HG02840 (cell line): ENCODE measurements around the gene RPUSD4.

Experiments
- ATAC-seq: cut with Tn5 transposase; IDR thresholded peaks from one replicate; pipeline ENCODE4 v1.9.1; 2021; ENCODE audit warnings: mild to moderate bottlenecking, moderate library complexity, moderate number of reproducible peaks; ENCODE audit not compliant: unreplicated experiment, low FRiP score

The RPUSD4 gene

GRCh38 chr11:126214841-126215240, 3.4 kb upstream of the RPUSD4 start:
- no peak for ATAC-seq

- no peak for ATAC-seq
Measured at GRCh38 chr11:126214441-126214840, 3.0 kb upstream of the RPUSD4 start.

DNA sequence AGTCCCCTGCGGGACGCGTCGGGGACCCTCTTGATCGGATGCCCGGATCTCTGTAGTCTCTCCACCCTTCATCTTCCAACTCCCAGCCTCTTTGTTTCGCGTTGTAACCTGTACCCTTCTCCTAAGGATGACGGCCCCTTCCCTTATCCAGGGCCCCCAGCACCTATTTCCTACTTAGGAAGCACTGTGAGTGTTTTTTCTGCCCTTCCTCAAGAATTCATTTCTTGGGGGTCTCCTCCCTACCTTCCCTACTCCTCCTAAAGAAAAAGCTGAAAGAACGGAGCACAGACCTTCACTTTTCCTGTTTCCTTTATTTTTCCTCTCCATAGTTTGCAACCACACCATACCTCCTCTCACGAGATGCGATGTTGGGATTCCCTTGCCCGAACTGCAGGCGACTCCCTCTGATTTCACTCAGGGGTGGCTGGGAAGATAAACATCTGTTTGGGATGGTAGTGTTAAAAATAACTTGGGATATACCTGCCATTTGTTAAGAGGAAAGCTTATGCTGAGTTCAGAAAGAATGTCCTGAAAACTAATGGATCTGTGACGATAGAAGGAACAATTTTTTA, 725 bp upstream of the RPUSD4 start:
- ATAC-seq = no peak

- ATAC-seq = peak; percentile 3
Measured at GRCh38 chr11:126210871-126211235, 597 bp downstream of the RPUSD4 start.

DNA sequence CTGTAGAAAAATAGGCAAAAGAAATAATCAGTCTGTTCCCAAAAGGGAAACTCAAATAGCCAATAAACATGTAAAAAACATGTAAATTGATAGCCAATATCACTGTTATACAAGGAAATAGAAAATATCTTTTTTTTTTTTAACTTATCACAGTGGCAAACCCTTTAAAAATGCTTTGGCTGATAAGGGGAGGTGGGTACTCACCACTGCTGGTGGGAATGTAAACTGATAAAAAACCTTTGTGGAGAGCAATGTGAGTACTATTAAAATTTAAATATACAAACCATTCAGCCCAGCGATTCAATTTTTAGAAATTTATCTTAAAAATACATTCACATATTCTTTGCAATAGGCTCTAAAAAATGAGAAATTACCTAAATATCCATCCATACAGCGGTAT, 3.6 kb downstream of the RPUSD4 start:
- ATAC-seq = no peak

DNA sequence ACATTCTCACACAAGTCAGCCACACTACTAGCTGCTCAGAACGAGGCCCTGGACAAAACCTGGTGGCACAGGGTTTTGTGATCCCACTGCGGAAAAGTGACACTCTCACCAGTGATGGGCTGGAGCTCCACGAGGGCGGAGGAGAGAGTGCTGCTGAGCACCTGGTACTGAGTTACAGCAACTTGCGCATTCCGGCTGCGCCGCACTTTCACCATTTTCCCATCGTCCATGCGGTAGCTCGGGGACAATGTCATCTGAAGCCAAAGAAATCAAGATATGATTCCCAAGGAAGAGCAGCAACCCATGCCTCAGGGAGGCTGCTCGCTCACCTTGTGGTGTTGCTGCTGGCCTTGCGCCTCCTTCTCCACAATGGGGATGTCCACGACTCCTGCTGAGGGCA, 6.1 kb downstream of the RPUSD4 start:
- ATAC-seq = no peak

DNA sequence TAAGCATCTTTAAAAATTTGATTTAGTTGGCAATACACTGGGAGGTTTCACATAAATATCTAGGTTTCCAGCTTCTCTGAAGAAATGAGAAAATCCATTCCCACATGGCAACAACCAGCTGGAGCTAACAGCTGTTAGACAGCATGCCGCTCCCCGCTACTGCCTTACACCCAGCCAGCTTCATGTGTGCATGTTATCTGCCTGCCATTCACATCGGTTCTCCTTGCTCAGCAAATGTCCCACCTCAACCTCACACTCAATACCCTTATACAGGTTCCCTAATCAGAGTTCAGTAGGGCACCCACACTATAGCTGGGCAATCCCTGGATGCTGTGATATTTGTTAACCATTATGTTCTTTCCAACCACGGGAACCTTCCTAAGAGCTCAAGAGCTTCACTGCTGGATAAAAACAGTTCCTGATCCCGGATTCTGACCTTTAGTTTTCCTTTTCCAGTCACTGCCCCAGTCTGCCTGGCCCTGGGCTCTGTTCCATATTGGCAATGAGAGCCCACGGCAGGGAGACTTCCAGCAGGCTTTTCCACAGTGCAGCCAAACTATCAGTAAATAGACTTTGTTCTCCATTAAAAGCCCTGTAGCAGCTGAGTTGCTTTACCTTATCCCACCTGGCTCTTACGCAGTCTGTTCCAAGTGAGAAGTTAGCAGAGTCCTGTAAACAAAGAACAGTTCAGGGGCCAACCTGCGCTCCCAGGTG, 8.6 kb downstream of the RPUSD4 start:
- no peak for ATAC-seq

DNA sequence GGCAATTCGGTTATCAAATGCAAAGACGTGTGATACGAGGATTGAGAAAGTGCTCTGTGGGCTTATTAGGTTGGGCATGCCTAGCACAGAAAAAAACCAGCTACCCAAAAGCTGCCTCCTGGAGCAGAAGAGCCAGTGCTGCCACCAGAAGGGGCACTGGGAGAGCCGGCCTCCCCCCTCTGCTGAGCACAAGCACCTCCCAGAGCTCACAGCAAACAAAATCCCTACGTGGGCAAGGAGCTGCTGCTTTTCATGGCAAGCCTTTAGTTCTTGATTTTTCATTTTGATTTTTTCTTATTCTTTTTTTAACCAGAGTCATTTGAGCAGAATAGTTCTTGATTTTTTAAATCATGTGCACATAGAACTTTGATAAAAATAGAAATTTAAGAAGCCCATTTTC, 12.8 kb downstream of the RPUSD4 start:
- ATAC-seq = no peak

DNA sequence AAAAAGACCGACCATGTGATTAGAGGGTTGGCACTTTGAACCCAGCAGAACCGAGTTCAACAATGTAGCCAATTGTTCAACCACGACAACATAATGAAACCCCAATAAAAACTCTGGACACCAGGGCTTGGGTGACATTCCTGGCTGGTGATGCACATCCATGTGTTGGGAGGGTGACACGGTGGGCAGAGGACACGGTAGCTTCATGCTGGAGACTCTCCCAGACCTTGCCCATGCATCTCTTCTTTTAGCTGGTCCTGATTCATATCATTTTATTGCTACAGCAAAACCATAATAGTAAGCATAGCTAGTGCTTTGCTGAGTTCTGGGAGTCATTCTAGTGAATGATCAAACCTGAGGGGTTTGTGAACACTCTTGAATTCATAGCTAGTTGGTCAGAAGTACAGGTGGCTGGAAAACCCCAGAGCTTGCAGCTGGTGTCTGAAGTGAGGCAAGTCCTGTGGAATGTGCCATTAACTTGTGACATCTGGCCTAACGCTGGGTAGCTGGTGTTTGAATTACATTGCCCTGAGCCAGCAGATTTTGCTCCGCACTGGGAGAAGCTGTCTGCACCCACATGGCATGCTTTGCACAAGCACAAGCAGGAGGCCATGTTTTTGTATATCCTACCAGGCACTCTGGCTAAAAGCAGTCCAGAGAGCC, 14.0 kb downstream of the RPUSD4 start:
- no peak for ATAC-seq

- no peak for ATAC-seq
Measured at GRCh38 chr11:126195119-126195518, 16.3 kb downstream of the RPUSD4 start.

DNA sequence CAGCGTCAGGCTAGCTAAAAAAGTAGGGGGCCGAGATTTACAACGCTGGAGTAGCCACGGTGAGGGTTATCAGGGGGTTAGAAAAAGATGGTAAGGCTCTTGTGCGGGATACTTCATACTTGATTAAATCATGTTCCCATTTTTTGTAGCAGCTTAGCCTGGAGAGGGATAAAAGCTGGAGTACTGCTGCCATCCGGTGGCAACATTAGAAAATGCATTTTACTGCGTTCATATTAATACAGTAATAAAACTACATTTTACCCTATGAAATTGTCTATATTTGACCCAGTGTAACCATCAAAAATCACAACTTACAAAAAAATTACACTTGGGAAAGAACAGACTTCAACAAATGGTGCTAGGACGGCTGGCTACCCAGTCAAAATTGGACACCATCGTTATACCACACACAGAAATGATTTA, 17.3 kb downstream of the RPUSD4 start:
- no peak for ATAC-seq

DNA sequence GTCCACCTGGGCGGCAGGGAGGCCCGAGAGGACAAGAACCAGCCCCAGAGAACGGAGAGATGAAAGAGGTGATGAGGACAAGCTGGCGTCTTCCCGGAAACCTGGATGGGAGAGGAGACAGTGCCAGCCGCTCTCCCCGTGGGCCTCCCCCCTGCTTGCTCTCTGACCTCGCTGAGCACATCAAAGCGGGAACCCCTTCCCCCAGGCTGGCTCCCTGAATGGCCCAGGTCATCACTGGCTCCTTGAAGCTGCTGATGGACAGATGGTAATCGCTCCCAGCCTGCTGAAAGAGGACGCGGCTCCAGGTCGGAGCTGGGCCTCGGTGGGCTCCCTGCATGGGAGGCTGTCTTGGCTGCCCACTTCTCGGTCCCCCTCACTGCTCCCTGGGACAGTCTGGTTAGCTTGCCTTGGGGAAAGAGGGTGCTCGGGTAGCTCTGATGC, 18.4 kb downstream of the RPUSD4 start:
- no peak for ATAC-seq

GRCh38 chr11:126192361-126192760, 19.1 kb downstream of the RPUSD4 start:
- no peak for ATAC-seq

DNA sequence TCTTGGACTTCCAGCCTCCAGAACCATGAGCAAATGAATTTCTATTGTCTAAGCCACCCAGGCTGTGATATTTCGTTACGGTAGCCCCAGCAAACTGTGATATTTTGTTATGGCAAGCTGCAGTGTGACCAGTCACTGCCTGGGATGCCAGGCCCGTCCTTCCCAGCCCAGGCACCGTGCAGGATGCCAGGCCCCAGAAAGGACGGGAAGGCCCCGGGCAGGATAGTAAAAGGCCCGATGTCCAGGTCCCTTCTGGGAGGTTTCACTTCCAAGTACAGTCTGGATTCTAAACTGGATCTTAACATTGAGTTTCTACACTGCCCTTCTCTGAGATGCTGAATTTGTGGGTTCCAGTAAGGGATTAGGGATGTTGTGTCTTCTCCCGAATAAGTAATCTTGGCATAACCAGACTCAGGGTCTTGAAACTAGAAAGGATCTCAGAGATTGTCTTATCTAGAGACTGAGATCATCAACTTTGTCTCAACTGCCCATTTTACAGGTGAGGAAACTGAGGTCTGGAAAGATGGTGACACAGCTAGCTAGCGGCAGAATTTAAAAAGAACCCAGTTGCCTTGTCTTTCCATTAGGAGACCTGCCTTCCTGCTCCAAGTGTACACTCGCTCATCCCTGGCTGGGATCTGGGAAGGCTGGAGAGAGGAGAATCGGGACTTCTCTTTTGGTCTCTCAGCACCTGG, 19.9 kb downstream of the RPUSD4 start:
- ATAC-seq = no peak

GRCh38 chr11:126190792-126191191, 20.7 kb downstream of the RPUSD4 start:
- no peak for ATAC-seq

- ATAC-seq = peak; percentile 48
Measured at GRCh38 chr11:126189109-126189929, 22.1 kb downstream of the RPUSD4 start.

- ATAC-seq = peak; percentile 66
Measured at GRCh38 chr11:126188332-126189108, 22.9 kb downstream of the RPUSD4 start.

GRCh38 chr11:126186708-126187529, 24.5 kb downstream of the RPUSD4 start:
- no peak for ATAC-seq
